GM18508 (cell line): Measurements from ENCODE around the gene SPA17.

Experiments used
- ATAC-seq: cut with Tn5 transposase; IDR thresholded peaks from one replicate; pipeline ENCODE4 v1.9.1; 2021; ENCODE audit warnings: moderate number of reproducible peaks; ENCODE audit not compliant: insufficient read depth, unreplicated experiment

Gene SPA17

DNA sequence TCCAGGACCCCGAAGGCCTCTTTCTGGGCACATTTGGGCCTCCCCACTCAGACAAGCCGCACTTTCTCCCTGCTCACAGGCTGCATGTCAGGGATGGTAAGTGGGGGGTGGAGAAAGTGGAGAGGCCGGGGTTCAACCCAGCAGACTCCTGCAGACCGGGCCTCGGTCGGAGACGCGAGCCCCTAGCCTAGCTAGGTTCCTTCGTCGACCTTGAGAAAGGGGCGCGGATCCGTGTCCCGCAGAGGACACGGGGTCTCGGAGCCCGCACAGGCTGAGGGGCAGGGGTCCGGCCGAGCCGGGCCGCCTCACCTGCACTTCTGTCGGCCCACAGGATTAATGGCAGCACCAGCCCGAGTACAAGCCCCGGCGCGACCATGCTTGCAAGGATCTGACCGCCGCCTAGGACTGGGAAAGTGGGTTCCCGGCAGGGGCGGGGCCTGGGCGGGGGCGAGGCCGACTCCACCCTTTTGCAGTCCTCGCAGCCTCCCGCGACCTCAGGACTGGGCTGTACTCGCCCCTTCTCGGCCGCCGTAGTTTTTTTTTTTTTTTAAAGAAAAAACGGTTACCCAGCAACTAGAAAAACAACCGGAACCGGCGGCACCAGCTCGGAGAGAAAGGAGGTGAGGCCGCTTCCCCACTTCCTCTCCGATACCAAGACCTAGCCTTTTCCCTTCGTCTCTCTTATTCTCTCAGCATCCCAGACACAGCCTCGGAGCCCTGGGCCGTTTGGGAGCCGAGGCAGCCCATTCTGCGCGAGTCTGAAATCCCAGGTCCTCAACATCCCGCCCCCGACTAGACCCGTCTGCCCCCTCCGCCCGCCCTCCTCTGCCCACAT, at the start of gene SPA17, which contains the start of gene SIAE:
Gene SPA17, plus strand, starts transcription at position 572 of the 835 bp plus-strand sequence. CDS start 1,361 bp downstream, outside the sequence.
Gene SIAE, minus strand, starts transcription at position 407 of the 835 bp plus-strand sequence. Its CDS starts 31 bp downstream, at position 376.
- peak; percentile 49 for ATAC-seq

DNA sequence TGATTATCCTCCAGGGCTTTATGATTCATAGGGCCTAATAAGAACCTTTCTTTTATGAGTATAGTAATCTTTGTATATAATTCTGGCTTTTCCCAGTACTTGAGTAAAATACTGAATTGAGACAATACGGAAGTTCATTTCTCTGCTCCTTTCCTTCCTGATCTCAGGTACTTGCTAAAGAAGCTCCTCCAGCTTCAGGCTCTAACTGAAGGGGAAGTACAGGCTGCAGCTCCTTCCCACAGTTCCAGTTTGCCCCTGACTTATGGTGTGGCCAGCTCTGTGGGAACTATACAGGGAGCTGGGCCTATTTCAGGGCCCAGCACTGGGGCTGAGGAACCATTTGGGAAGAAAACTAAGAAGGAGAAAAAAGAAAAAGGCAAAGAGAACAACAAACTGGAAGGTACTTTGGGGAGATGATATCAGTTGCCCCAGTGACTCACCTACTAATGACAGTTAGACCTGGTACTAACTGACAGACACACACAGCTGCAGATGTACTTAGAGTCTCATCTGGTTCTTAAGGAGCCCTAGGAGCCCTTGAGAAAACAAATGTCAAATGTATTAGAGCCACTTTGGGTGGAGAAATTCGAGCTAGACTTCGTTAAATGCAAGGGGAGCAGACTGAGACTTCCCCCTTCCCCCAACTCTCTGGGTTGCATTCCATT, 48.1 kb upstream of the SPA17 start:
- no peak for ATAC-seq

DNA sequence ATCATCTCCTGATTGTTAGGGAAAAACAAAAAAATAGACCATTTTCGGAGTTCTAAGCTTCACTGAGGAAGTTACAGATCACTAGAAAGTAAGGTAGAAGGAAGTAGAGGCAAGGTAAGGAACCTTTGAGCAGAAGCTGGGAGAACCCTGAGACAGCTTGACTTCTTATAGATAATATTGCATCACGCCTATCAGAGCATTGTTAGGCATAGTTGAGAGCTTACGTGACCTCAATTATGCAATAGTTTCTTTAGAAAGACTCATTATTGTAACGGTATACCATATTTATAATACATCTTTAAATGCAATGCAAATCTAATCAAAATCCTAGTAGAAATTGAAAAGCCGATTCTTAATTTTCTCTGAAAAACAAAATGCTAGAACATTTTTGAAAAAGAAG, 46.2 kb upstream of the SPA17 start:
- no peak for ATAC-seq

DNA sequence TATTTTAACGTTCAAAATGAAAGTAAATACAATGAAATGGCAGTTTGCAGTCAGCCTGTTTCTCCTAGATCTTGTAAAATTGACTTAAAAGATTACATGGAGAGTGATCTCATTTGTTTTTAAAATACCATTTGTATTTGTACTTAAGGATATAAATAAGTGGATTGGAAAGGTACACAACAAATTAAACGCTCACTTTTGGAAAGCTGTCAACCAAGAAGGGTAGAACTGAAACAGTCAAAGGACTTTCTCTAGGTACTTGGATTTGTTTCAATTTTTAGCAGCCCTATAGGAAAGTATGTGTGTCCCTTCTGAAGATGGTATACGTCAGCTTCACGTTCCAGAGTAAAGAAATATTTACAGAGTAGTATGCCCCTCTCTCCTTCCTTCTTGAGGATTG, 43.7 kb upstream of the SPA17 start:
- no peak for ATAC-seq

DNA sequence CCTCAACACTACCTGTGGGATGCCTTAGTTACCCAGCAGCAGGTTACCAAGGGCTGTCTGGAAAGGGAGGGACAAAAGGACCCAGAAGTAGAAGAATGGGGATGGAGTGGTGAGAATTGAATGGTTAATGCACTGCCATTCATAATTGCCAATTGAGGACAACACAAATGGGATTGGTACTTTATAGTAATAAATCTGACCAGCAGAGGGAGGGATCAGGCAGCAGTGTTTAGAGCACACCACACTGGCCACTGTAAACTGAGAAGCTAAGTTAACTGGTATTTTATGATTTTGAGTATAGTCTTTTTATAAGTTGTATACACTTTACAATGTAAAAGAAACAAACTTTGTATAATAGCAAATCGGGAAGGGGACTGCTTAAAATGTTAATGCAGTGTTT, 40.3 kb upstream of the SPA17 start:
- no peak for ATAC-seq

DNA sequence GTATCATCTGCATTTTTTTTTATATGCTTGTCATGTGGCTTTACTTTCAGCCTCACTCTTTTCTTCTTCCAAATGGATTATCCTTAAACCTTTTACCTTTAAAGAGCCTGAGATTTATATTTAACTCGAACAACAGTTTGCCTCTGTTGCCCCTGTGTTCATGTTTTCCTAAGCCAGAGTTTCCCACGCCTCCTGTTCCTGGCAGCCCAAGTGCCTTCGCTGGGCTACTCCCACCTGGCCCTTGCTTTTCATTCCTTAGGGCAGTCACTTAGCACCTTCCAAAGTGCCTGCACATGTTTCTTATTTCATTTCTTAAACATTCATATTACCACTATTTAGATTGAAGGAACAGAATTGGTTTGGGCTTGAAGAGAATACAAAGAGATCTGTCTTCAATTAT, 37.8 kb upstream of the SPA17 start:
- no peak for ATAC-seq

DNA sequence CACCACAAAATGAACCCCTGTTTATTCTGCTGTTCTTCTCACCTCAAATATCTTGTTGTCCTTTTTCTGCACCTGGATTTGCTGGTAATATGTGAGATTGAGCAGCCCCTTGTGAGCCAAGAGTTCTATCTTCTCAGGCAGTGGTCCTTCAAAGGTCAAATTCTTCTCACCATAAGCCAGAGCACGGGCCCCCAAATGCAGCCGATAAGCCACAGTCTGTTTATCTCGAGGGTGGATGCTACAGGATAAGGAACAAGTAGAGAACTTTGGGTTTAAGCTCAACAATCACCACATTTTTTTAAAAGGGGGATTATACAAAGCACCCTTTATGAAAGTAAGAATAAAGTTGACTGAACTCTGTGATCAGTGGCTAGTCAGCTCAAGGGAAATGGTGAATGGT, 35.2 kb upstream of the SPA17 start:
- ATAC-seq, result no peak

DNA sequence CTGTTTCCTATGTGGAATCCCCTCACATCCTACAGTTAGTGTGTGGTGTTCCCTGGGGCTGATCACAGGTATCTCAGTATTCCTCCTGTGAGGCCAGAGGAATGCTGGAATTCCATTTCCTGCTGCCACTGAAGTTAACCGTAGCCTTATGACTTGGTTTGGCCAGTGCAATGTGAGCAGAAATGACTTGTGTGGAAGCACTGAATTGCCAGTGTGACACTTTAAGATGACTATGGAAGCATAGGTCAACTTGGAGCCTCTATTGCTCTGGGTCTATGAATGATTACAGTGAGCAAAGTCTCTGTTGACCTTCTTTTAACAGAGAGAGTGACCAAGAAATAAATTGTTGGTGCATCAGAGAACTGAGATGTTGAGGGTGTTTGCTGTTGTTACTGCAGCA, 34.5 kb upstream of the SPA17 start:
- no peak for ATAC-seq

DNA sequence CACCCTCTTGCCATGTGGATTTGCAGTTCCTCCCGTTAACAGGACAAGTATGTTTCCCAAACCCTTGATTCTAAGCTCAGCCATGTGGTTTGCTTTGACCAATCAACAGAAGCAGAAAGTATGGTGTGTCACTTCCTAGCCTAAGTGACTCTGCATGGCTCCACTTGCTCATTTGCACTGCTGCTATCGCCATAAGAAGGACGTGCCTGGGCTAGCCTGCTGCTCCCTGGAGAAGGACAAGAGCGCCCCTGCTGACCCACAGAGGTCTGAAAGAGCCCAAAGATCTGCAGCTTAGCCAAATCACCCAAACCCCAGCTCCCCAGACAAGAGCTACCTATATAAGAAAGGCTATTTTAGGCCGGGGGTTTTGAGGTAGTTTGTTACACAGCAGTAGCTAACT, 33.0 kb upstream of the SPA17 start:
- no peak for ATAC-seq

DNA sequence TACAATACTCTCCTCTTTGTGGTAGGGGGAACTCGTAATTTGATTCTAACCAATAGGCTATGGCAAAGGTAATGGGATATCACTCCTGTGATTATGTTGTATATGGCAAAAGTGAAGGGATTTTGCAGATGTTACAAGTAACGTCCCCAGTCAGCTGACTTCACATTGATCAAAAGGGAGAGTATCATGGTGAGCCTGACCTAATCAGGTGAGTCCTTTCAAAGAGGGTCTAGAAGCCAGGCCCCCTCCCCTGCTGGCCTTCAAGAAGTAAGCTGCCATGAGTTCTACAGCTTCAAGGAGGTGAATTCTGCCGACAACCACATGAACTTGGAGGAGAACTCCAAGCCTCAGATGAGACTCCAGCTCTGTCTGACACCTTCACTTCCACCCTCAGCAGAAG, 31.1 kb upstream of the SPA17 start:
- ATAC-seq, result no peak

DNA sequence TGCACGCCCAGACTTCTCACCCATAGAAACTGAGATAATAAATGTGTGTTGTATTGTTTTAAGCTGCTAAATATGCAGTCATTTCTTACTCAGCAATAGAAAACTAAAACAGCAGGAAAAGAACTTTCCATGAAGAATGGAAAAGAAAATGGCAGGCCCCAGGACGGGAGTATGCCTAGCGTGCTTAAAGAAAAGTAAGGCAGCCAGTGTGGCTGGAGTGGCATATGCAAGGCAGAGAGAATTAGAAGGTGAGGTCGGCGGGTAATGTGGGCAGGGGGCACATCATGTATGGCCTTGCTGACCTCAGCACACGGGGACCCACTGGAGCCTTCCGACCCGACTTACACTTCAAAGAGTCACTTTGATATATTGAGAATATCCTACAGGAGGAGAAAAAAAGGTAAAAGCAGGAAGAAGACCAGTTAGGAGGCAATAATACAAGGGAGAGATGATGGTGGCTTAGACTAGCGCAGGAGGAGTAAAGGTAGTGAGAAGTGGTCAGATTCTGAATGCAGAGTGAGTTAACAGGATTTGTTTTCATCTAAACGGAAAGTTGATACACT, 30.6 kb upstream of the SPA17 start:
- no peak for ATAC-seq

DNA sequence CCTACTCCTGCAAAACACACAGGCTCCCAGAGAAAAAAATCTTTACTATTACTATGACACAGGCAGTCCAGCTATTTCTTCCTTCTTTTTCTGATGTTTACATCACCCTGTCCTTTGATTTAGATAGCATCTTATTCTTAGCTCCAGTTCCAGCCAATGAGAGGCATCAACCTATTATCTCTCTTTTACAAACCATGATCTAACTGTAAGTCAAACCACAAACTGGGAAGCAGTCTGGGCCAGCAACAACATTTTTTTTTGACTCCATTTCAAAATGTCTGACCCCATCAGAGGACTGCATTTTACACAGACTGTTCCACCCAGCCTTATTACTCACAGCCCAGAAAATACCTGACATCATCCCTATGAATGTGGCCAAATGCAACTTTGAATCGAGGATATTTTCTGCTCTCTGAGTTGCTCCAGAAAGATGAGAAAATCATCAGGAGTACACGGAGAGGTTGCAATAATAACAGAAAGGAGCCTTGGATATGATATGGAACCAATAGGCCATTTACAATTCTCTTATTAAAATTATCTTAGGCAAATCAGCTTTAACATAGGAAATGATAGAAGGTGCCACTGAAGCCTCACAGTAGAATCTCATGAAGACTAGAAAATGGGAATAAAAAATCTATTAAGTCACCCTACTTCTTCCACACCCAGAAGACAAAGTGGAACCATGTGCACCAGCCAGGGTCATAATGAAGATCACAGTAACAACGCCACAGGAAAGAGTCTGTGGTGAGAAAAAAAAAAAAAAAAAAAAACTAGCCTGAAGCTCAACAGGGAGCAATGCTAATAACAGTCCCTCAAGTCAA, 29.9 kb upstream of the SPA17 start:
- no peak for ATAC-seq

DNA sequence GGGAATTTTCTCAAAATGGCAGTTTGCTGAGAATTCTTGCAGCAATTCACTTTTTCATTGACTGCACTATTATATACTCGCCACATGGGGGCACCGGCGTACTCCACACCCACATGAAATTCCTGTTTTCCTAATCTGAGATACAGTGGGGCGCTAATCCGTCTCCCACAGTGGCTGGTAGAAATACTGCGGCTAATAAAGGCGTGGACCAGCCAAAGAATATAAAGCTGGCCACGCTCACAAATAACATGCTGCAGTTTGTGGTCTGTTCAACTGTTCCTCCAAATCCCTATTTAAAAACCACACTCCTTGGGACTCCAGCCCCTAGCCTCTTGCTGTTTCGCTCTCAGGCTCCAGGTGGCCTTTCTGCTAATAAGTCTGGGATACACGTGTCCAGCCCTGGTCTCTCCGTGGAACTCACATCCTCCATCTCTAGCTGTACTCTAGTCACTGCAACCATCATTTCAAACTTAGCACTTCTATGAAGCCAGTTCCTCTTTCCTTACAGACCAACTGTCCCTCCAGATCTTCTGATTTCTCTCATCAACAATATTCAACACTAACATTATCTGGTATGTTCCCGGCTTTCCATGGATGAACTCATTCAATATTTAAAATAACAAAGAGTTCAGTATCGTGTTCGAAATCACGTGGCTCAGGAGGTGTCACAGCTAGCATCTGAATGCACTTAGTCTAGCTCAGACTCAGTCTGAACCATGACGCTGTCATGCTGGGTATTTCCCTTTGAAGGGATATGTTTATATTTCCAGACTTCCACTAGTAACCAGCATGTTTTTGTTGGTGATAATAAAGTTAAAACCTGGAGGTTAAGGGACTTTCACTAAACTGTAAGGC, 29.1 kb upstream of the SPA17 start:
- ATAC-seq, result no peak

DNA sequence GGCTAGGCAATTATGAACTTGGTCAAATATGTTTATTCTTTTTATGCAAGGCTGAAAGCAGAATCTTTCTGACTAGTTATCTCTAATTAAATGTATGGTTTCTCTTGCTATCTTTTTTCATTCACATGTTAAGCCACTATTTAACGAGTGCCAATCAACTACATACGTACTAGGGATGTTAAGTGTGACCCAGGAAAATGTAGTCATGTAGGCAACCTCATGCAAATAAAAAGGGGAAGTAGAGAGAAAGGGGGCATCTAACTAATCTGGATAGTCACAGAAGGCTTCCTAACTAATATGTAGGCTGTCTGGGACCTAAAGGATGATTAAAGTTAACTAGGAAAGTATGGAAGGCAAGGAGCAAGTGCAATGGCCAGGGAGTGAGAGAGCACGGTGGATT, 27.6 kb upstream of the SPA17 start:
- ATAC-seq, result no peak

DNA sequence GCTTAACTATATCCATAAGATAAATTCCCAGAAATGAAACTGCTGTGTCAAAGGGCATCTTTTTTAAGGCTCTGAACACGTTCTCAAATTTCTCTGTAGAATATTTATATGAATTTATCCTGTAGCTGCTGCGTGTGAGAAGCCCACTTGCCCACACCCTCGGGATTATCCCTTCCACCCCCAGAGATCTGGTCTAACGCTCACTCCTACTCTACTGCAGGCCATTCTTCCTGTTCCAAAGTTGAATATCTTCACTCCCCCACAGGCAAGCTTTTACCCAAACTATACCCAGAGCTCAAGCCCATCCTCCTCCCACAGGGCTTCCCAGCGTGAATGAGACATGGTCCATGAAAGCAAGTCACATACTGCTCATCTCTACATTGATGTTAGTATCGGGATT, 25.1 kb upstream of the SPA17 start:
- ATAC-seq, result no peak

DNA sequence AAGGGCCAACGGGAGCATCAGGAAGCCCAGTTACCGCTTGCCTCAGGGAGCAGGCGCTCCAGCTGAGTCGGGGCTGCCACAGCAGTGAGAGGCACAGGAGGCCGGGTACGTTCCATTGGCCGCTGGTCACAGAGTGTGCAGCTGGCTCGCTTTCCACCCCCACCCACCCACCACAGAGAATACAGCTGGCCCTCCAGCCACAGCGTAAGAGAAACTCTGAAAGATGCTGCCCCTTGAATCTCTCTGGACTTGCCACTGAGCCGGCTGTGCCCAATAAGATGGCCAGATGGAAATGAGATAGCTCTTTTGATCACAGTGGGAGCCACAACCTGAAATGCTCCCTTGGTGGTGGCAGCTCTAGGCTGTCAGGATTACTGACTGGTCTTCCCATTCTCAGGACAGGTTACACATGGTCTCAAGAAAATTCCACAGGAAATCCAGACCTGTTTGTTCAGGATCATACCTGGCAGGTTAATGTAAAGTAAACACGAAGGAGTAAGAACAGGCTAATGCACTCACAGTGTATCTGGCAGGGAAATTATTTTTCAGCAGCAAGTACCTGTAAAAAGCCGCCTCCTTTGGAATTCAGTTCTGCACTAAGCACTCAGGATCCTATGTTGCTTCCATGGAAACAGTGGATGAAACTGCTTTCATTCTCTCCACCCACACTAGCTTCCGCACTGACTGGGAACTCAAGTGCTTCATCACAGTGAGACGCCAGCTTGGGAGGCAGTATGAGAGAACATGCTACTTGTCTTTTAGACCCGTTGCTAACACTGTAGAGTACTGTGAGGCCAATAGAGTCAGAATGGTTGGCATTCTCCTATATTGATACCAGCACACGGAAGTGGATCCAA, 16.7 kb upstream of the SPA17 start:
- ATAC-seq, result no peak

DNA sequence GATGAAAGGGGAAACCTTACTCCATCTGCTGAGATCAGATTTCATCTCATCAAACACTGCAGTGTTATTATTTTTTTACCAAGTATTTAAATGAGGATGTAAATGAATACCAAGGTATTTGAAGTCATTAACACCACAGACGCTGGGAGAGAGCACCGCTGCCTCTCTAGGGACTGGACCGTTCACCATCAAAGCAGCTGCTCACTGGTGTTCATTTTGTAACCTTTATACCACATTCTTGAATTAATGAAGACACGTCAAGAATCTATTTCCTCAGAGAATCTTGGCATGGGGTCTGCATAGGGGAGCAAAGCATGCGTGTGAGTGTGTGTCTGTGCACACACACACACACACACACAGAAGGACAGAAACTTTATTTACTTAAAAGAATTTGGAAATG, 15.8 kb upstream of the SPA17 start:
- ATAC-seq, result no peak

DNA sequence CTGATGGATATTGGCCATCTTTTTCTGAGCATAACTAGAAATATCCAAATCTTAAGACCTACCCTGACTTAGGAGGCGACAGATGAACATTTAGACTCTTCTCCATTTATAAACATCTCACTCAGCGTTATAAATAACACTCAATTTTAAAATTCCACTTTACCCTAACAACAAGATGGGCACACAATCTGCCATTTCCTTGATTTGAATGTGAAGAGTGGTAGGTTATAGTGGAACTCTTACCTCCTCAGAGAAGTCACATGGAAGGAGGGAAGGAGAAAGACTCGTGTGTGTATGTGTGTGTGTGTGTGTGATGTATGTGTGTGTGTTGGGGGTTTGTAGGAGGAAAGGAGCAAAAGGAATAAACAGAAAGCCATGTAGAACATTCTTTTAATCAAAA, 15.2 kb upstream of the SPA17 start:
- no peak for ATAC-seq

DNA sequence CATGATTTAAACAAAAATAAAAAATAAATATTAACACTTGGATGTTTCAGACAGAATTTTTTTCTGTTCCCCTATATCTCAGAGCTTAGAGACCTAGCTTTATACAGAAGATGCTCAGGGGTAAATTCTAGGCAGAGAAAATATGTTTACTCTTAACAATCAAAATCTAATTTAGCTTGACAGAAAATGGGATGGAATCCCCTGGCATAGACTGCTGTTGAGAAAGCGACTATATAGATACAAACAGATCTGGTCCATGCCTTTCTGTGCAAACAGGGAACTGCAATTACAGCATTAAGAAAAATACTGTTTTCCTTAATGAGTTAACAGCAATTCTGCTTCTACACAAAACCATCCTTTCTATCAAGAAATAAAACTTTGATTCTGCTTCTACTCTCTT, 14.7 kb upstream of the SPA17 start:
- no peak for ATAC-seq
